Activated T-helper 17 cell treated with anti-CD3 and anti-CD28 coated beads, Interleukin-2, amount 50 U/mL, for 72 hours (primary cell): Measurements from ENCODE around the gene TMEM95. TPM values are rescaled to one million over a fixed set of nuclear protein-coding genes. Genes with fewer than 3 reads are reported as not detected.
A peak's percentile ranks its signal among the peaks of the same experiment; 100 is the strongest.

Experiments
- ATAC-seq: fragments of 150-1000 bp; cut with Tn5 transposase; replicated peaks from 2 replicates; pipeline ENCODE4 v1.10.0; 2021; ENCODE audit warnings: mild to moderate bottlenecking, moderate library complexity
- H3K27ac Mint-ChIP-seq: one replicate; pipeline ENCODE4 v1.8.0; 2022; ENCODE audit warnings: mixed read lengths
- H3K27me3 Mint-ChIP-seq: one replicate; pipeline ENCODE4 v1.8.0; 2022; ENCODE audit warnings: mixed read lengths
- H3K36me3 Mint-ChIP-seq: one replicate; pipeline ENCODE4 v1.8.0; 2022; ENCODE audit warnings: low read depth, mild to moderate bottlenecking, mixed read lengths
- H3K4me1 Mint-ChIP-seq: one replicate; pipeline ENCODE4 v1.8.0; 2022; ENCODE audit warnings: mixed read lengths
- H3K4me3 Mint-ChIP-seq: one replicate; pipeline ENCODE4 v1.8.0; 2022; ENCODE audit warnings: mild to moderate bottlenecking, mixed read lengths
- H3K9me3 Mint-ChIP-seq: one replicate; pipeline ENCODE4 v1.8.0; 2022; ENCODE audit warnings: mixed read lengths
- total RNA-seq, 2 donors: library from RNA; stranded (reverse); gene quantifications; one replicate each; pipeline ENCODE4 v1.2.3, GENCODE V29; 2022

TMEM95 gene
- total RNA-seq, 2 donors from 2014 or later: 0.22 to 1.1 TPM

GRCh38 chr17:7315570-7316235 lies 39.3 kb upstream of the TMEM95 start:
- Mint-ChIP-seq H3K4me3 (peak overlapping the region; percentile 95), H3K27ac (peak overlapping the region; percentile 86), H3K36me3 (peaks cover 80% of the 10 kb centered on the region), H3K4me1 (peaks cover 22% of the 10 kb centered on the region), H3K27me3 (no peaks in the 10 kb centered on the region), H3K9me3 (no peaks in the 10 kb centered on the region)
- no peak for ATAC-seq

- peak overlapping the region; percentile 66 for H3K27ac Mint-ChIP-seq
- no peaks in the 10 kb centered on the region for H3K27me3 Mint-ChIP-seq
- peak overlapping the region; percentile 33 for H3K4me3 Mint-ChIP-seq
- no peak for ATAC-seq
- peaks cover 13% of the 10 kb centered on the region for H3K4me1 Mint-ChIP-seq
- H3K36me3 Mint-ChIP-seq: peaks cover 80% of the 10 kb centered on the region
- no peaks in the 10 kb centered on the region for H3K9me3 Mint-ChIP-seq
Measured at GRCh38 chr17:7317161-7317803, 37.7 kb upstream of the TMEM95 start.

GRCh38 chr17:7318121-7318860 lies 36.7 kb upstream of the TMEM95 start:
- Mint-ChIP-seq H3K27ac (peak overlapping the region; percentile 66), H3K27me3 (no peaks in the 10 kb centered on the region), H3K4me3 (no peak overlapping the region), H3K9me3 (no peaks in the 10 kb centered on the region), H3K4me1 (peaks cover 5% of the 10 kb centered on the region), H3K36me3 (peaks cover 78% of the 10 kb centered on the region)
- no peak for ATAC-seq

GRCh38 chr17:7321466-7321865 lies 33.5 kb upstream of the TMEM95 start:
- Mint-ChIP-seq H3K27me3 (no peaks in the 10 kb centered on the region), H3K9me3 (no peaks in the 10 kb centered on the region), H3K27ac (no peak overlapping the region), H3K4me3 (no peak overlapping the region), H3K4me1 (no peaks in the 10 kb centered on the region), H3K36me3 (peaks cover 62% of the 10 kb centered on the region)
- ATAC-seq: no peak

GRCh38 chr17:7322520-7323194 lies 32.3 kb upstream of the TMEM95 start:
- Mint-ChIP-seq H3K4me1 (no peaks in the 10 kb centered on the region), H3K9me3 (no peaks in the 10 kb centered on the region), H3K27me3 (no peaks in the 10 kb centered on the region), H3K4me3 (no peak overlapping the region), H3K36me3 (peaks cover 54% of the 10 kb centered on the region), H3K27ac (no peak overlapping the region)
- no peak for ATAC-seq

- peak; percentile 74 for ATAC-seq
- Mint-ChIP-seq H3K27ac (peak overlapping the region; percentile 36), H3K36me3 (peaks cover 44% of the 10 kb centered on the region), H3K9me3 (no peaks in the 10 kb centered on the region), H3K4me3 (no peak overlapping the region), H3K4me1 (peaks cover 11% of the 10 kb centered on the region), H3K27me3 (no peaks in the 10 kb centered on the region)
Measured at GRCh38 chr17:7323731-7324437, 31.1 kb upstream of the TMEM95 start.

- H3K4me3 Mint-ChIP-seq: no peak overlapping the region
- H3K27ac Mint-ChIP-seq: peak overlapping the region; percentile 36
- peaks cover 12% of the 10 kb centered on the region for H3K4me1 Mint-ChIP-seq
- H3K9me3 Mint-ChIP-seq: no peaks in the 10 kb centered on the region
- H3K36me3 Mint-ChIP-seq: peaks cover 39% of the 10 kb centered on the region
- ATAC-seq: no peak
- H3K27me3 Mint-ChIP-seq: no peaks in the 10 kb centered on the region
Measured at GRCh38 chr17:7324438-7324779, 30.5 kb upstream of the TMEM95 start.

- Mint-ChIP-seq H3K9me3 (no peaks in the 10 kb centered on the region), H3K4me1 (peaks cover 12% of the 10 kb centered on the region), H3K4me3 (no peak overlapping the region), H3K27ac (peak overlapping the region; percentile 36), H3K27me3 (no peaks in the 10 kb centered on the region), H3K36me3 (peaks cover 36% of the 10 kb centered on the region)
- no peak for ATAC-seq
Measured at GRCh38 chr17:7325031-7325528, 29.9 kb upstream of the TMEM95 start.

GRCh38 chr17:7326186-7326585 lies 28.8 kb upstream of the TMEM95 start:
- no peak for ATAC-seq
- no peaks in the 10 kb centered on the region for H3K27me3 Mint-ChIP-seq

GRCh38 chr17:7327056-7327455 lies 27.9 kb upstream of the TMEM95 start:
- no peaks in the 10 kb centered on the region for H3K9me3 Mint-ChIP-seq
- H3K27me3 Mint-ChIP-seq: no peaks in the 10 kb centered on the region
- peaks cover 22% of the 10 kb centered on the region for H3K36me3 Mint-ChIP-seq
- peaks cover 12% of the 10 kb centered on the region for H3K4me1 Mint-ChIP-seq
- peak overlapping the region; percentile 97 for H3K27ac Mint-ChIP-seq
- no peak overlapping the region for H3K4me3 Mint-ChIP-seq
- no peak for ATAC-seq

More at GRCh38 chr17:7326186-7326585, 28.8 kb upstream of the TMEM95 start:
- Mint-ChIP-seq H3K4me1 (peaks cover 12% of the 10 kb centered on the region), H3K4me3 (no peak overlapping the region), H3K27ac (no peak overlapping the region), H3K36me3 (peaks cover 31% of the 10 kb centered on the region), H3K9me3 (no peaks in the 10 kb centered on the region)

- Mint-ChIP-seq H3K4me1 (peaks cover 16% of the 10 kb centered on the region), H3K27ac (peak overlapping the region; percentile 97), H3K27me3 (no peaks in the 10 kb centered on the region)
Measured at GRCh38 chr17:7327501-7327900, 27.5 kb upstream of the TMEM95 start.

GRCh38 chr17:7328009-7328408 lies 26.9 kb upstream of the TMEM95 start:
- no peaks in the 10 kb centered on the region for H3K9me3 Mint-ChIP-seq
- peaks cover 20% of the 10 kb centered on the region for H3K4me1 Mint-ChIP-seq
- no peak for ATAC-seq
- H3K36me3 Mint-ChIP-seq: peaks cover 14% of the 10 kb centered on the region
- H3K27ac Mint-ChIP-seq: peak overlapping the region; percentile 97
- H3K27me3 Mint-ChIP-seq: no peaks in the 10 kb centered on the region
- peak overlapping the region; percentile 99 for H3K4me3 Mint-ChIP-seq

More at GRCh38 chr17:7327501-7327900, 27.5 kb upstream of the TMEM95 start:
- H3K4me3 Mint-ChIP-seq: peak overlapping the region; percentile 99
- no peak for ATAC-seq
- no peaks in the 10 kb centered on the region for H3K9me3 Mint-ChIP-seq
- peaks cover 18% of the 10 kb centered on the region for H3K36me3 Mint-ChIP-seq

GRCh38 chr17:7328840-7329373 lies 26.0 kb upstream of the TMEM95 start, which contains the start of gene NEURL4:
TSS of gene NEURL4 (minus strand) at chr17:7329335. CDS start at chr17:7329312, 23 bp downstream.
- Mint-ChIP-seq H3K27me3 (no peaks in the 10 kb centered on the region), H3K27ac (peak within 1 kb of the TSS; percentile 97), H3K9me3 (no peaks in the 10 kb centered on the region), H3K36me3 (peaks cover 5% of the 10 kb centered on the region), H3K4me3 (peak within 1 kb of the TSS; percentile 99), H3K4me1 (peaks cover 20% of the 10 kb centered on the region)
- peak; percentile 33 for ATAC-seq
